Stimulated activated memory B cell treated with anti-CD40 and anti-IgM and Interleukin-4, amounts not matched to agents 10 μg/mL and 1 μg/mL and 100 μg/mL, for 72 hours (primary cell): ENCODE results near the gene COPS7A.

Experiments used
- ATAC-seq: fragments of 150-1000 bp; cut with Tn5 transposase; 2 replicates; pipeline ENCODE4 v1.10.0; 2021
- H3K27ac Mint-ChIP-seq: one replicate; pipeline ENCODE4 v1.8.0; 2022; ENCODE audit warnings: mild to moderate bottlenecking, mixed read lengths
- H3K27me3 Mint-ChIP-seq: one replicate; pipeline ENCODE4 v1.8.0; 2022; ENCODE audit warnings: mixed read lengths
- H3K36me3 Mint-ChIP-seq: one replicate; pipeline ENCODE4 v1.8.0; 2022; ENCODE audit warnings: mixed read lengths
- H3K4me1 Mint-ChIP-seq: one replicate; pipeline ENCODE4 v1.8.0; 2022; ENCODE audit warnings: mixed read lengths
- H3K4me3 Mint-ChIP-seq: one replicate; pipeline ENCODE4 v1.8.0; 2022; ENCODE audit warnings: mild to moderate bottlenecking, moderate library complexity, mixed read lengths
- H3K9me3 Mint-ChIP-seq: one replicate; pipeline ENCODE4 v1.8.0; 2022; ENCODE audit warnings: mixed read lengths

Gene COPS7A, protein sequence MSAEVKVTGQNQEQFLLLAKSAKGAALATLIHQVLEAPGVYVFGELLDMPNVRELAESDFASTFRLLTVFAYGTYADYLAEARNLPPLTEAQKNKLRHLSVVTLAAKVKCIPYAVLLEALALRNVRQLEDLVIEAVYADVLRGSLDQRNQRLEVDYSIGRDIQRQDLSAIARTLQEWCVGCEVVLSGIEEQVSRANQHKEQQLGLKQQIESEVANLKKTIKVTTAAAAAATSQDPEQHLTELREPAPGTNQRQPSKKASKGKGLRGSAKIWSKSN

DNA sequence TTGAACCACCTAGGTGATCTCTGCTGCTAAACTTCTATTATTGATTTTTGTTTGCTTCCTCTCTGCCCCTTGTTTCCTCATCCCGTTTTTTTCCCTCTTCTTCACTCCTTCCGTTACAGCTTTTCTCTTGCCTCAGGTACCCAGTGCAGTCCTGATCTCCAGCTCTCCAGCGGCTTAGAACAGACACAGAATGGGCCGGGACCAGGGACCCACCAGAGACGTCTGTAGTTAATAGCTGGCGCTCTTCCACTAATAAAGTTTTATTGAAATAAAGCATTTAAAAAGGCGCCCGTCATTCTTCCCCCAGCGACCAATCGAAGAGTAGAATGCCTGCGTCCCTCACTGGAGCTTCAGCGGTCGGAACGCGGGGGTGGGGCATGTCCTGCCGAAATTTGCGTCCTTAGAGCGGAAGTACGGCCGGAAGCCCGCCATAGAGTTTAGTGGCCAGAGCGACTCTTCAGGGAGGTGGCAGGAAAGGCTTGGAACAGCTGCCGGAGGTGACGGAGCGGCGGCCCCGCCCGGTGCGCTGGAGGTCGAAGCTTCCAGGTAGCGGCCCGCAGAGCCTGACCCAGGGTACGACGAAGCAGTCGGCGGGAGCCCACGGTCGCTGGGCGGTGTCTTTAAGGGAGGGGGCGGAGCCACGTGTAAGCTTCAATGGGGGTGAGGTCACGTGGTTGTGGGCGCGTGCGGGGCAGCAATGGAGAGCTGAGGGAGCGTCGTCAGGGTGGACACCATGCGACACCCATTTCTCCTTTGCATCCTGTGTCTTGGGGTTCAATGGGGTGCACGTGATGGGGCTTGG, at the start of gene COPS7A:
COPS7A (plus strand) TSS at position 440 of the 802 bp plus-strand sequence. CDS start 611 bp downstream, outside the sequence.
- peak; percentile 99 for ATAC-seq
- Mint-ChIP-seq H3K27me3 (no peaks in the 10 kb centered on the region), H3K4me3 (peak within 1 kb of the TSS; percentile 92), H3K27ac (peak within 1 kb of the TSS; percentile 90), H3K9me3 (peaks cover 3% of the 10 kb centered on the region), H3K4me1 (peaks cover 15% of the 10 kb centered on the region), H3K36me3 (peaks cover 18% of the 10 kb centered on the region)

DNA sequence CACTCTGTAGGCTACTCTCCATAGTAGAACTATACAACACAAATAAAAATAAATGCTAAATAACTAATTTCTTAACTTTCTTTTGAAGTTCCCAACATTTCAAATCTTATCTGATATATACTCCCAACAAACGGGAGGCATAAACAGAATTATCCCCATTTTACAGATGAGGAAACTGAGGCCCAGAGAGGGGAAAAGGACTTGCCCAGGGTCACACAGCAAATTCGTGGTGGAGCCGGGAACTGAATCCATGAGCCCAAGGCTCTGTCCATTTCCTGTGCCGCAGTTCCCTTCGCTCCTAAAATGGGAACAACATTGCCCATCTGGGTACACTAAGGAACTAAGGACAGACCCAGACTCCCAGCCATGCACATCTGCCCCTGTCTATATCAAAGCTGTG, 46.9 kb upstream of the COPS7A start:
- H3K36me3 Mint-ChIP-seq = peaks cover 63% of the 10 kb centered on the region
- H3K4me1 Mint-ChIP-seq = peaks cover 2% of the 10 kb centered on the region
- no peaks in the 10 kb centered on the region for H3K9me3 Mint-ChIP-seq
- no peak for ATAC-seq
- H3K4me3 Mint-ChIP-seq = no peak overlapping the region
- H3K27ac Mint-ChIP-seq = no peak overlapping the region
- H3K27me3 Mint-ChIP-seq = no peaks in the 10 kb centered on the region

DNA sequence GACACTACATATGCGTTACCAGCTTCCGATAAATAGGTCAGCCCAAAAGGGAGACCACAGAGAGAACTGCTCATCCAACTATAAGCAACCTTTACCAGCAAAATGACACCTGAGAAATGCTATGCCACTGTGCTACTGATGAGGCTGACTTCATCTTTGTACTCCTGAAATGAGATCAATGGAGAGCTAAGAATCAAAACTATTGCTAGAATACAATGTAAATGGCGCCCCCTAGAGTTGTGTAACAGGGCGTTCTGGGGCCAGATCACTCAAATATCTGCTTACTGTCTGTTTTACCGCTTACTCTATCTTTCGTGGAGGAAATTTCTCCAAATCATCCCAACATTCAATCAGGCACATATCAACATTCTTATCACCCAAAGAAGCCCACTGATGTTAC, 39.2 kb upstream of the COPS7A start:
- no peaks in the 10 kb centered on the region for H3K27me3 Mint-ChIP-seq
- no peak for ATAC-seq
- H3K4me1 Mint-ChIP-seq = peaks cover 57% of the 10 kb centered on the region
- peak overlapping the region; percentile 64 for H3K27ac Mint-ChIP-seq
- no peaks in the 10 kb centered on the region for H3K9me3 Mint-ChIP-seq
- H3K4me3 Mint-ChIP-seq = no peak overlapping the region
- H3K36me3 Mint-ChIP-seq = peaks cover 49% of the 10 kb centered on the region

DNA sequence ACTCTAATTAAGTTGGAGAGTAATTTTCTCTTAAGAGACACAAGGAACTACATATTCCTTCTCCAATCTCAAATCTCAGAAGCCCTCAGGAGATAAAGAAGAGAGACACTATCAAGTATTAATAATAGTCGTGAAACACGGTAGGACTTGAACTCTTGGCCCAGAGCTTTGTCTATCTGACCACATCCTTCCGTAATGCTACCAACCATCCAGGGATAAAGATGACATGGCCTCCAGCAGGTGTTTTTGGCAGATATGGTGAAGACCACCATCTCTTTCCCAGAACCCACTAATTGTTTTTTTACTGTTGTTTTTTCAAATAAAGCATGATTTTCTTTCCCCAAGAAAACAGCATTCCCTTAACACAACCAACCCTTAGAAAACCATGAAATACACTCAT, 38.0 kb upstream of the COPS7A start:
- peaks cover 49% of the 10 kb centered on the region for H3K36me3 Mint-ChIP-seq
- H3K4me3 Mint-ChIP-seq = no peak overlapping the region
- H3K27ac Mint-ChIP-seq = peak overlapping the region; percentile 96
- H3K9me3 Mint-ChIP-seq = no peaks in the 10 kb centered on the region
- no peak for ATAC-seq
- H3K4me1 Mint-ChIP-seq = peaks cover 63% of the 10 kb centered on the region
- H3K27me3 Mint-ChIP-seq = no peaks in the 10 kb centered on the region

DNA sequence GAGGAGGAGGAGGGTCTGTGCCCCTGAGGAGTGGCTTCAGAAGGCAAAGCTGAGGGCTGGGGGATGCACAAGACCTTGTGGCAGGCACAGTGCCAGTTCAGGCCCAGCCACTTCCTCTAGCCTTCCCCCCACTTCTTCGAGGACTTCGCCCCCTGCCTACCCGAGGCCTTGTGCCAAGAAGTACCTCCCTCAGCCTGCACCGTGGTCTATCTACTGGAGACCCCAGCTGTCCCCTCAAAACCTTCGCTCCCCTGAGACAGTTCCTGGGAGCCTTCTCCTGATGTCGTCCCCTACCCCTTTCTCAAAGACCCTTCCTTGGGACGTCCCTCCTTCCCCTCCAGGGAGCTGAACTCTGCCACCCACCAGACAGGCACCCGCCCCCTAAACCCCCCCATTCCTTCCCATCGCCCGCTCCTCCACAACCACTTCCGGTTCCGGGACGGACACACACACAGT, 35.3 kb upstream of the COPS7A start:
- Mint-ChIP-seq H3K4me1 (peaks cover 67% of the 10 kb centered on the region), H3K9me3 (no peaks in the 10 kb centered on the region), H3K27ac (peak overlapping the region; percentile 96), H3K4me3 (peak overlapping the region; percentile 96), H3K27me3 (no peaks in the 10 kb centered on the region), H3K36me3 (peaks cover 42% of the 10 kb centered on the region)
- ATAC-seq = peak; percentile 13

DNA sequence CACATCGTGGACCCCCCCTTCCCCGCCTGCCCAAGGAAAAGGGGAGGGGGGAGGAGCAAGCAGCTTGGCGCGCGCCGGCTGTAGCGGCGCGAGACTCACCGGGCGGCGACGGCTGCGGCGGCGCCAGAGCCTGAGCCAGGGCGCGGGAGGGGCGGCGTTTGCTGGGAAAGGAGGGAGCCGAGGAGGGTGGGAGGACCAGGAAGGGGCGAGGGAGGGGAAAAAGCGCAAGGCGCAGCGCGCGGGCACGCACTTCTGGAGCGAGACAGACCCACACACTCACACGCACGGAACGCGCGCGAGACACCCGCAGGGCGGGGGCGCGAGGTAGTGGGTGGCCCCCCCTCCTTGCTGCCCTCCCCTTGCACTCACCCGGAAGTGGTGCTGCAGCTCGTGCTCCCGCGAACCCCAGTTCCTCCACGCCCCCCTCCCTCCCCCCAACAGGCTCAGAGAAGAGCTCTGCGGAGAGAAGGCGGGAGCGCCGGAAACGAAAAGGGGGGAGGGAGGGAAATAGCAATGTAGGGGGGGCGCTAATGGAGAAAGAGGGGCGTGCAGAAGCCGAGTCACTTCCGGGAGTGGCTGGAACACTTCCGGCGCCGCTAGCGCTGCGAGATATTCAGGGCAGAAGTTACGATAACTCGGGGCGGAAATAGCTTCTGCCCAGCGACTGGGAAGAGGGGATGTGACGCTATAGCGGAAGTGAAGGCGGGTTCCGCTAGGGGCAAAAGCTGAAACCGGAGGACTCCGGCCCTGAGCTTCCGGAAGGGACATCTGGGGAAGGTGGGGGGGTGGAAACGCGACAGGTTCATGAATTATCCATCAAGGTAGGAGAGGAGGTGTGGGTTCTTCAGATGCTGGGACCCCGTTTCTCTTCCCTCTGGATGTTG, 34.6 kb upstream of the COPS7A start, which contains the start of gene ZNF384:
ZNF384 (minus strand) TSS at position 377 of the 884 bp plus-strand sequence. CDS start 9,855 bp downstream, outside the sequence.
- peaks cover 73% of the 10 kb centered on the region for H3K4me1 Mint-ChIP-seq
- peaks cover 42% of the 10 kb centered on the region for H3K36me3 Mint-ChIP-seq
- H3K9me3 Mint-ChIP-seq = no peaks in the 10 kb centered on the region
- H3K4me3 Mint-ChIP-seq = peak within 1 kb of the TSS; percentile 96
- ATAC-seq = peak; percentile 92
- peak within 1 kb of the TSS; percentile 96 for H3K27ac Mint-ChIP-seq
- H3K27me3 Mint-ChIP-seq = no peaks in the 10 kb centered on the region

DNA sequence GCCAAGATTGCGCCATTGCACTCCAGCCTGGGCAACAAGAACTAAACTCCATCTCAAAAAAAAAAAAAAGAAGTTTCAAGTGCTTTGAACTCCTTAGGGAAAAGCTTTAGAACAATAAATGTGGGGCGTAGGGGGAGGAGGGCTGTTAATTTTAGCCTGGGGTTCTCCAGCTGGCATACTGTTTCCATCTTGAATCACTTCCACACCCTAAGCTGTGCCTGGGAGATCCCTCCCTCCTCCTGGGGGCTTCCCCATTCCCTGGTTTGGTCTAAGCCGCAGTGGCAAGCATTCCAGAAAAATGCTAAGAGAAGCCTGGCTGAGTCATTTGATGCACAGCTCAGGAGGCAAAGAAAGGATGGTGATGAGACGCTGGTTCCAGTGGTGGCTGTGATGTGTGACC, 32.4 kb upstream of the COPS7A start:
- no peaks in the 10 kb centered on the region for H3K27me3 Mint-ChIP-seq
- H3K4me1 Mint-ChIP-seq = peaks cover 75% of the 10 kb centered on the region
- no peak for ATAC-seq
- H3K9me3 Mint-ChIP-seq = no peaks in the 10 kb centered on the region
- H3K36me3 Mint-ChIP-seq = peaks cover 27% of the 10 kb centered on the region
- H3K4me3 Mint-ChIP-seq = peak overlapping the region; percentile 10
- H3K27ac Mint-ChIP-seq = no peak overlapping the region

DNA sequence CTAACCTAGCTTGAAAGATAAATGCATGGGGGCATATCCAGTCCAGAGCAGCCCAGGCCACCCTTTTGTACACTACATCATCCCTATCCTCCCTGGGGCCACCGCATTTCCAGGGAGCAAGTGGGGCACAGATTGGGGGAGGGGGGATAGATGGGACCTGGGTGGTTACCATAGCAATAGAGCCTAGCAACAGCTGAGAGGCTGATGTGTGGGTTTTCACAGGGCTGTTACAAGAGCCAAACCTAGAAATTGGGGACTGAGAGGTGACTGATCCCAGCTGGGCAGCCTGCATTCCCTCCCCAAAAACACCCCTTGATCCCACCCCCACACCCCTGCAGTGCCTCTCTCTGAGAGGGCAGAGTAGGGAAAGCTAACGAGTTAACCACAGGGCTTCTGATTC, 31.0 kb upstream of the COPS7A start:
- no peak for ATAC-seq

DNA sequence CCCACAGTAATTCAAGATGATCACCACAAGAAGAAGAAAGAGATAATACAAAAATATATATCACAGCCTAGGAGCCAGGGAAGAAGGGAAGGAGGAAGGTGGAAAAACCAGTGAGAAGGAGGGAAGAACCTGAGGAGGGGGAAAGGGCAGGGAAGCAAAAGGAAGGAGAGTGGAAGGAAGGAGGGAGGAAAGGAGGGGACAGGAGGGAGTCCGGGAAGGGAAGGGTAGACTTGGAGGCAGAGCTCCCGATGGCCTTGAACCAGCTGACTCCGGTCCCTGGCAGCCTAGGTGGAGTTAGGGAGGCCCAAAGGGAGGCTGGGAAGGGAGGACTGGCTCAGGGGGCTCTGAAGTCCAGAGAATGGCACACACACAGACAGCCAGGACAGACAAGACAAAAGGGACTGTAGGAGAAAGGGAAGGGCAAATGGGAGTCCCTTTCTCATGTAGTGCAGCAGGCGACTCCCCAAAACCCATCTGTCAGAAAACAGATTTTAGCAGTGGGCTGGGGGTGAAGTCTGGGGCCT, 30.0 kb upstream of the COPS7A start:
- Mint-ChIP-seq H3K4me1 (peaks cover 70% of the 10 kb centered on the region), H3K36me3 (peaks cover 5% of the 10 kb centered on the region), H3K27me3 (peaks cover 3% of the 10 kb centered on the region), H3K4me3 (no peak overlapping the region), H3K9me3 (no peaks in the 10 kb centered on the region), H3K27ac (peak overlapping the region; percentile 21)
- ATAC-seq = no peak

More for the DNA sequence above, 31.0 kb upstream of the COPS7A start:
- H3K4me3 Mint-ChIP-seq = no peak overlapping the region
- peaks cover 73% of the 10 kb centered on the region for H3K4me1 Mint-ChIP-seq
- H3K27ac Mint-ChIP-seq = no peak overlapping the region
- H3K27me3 Mint-ChIP-seq = no peaks in the 10 kb centered on the region
- H3K9me3 Mint-ChIP-seq = no peaks in the 10 kb centered on the region
- H3K36me3 Mint-ChIP-seq = peaks cover 13% of the 10 kb centered on the region

DNA sequence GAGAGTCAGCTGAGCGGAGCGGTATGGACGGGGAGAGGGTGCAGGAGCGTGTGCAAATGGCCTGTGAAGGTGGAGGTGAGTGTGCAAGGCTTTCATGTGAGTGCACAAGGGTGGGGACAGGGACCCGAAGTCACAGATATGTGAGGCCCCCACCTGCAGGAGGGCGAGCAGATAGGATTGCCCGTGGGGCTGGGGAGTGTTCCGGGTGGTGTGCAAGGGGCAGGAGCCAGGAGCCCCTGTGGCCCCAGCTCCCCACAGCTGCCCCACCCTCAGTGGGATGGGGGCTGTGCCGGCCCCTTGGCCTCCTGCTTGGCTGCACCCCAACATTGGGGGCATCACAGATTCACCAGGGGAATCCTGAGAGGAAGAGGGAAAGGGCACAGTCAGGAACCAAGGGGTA, 29.1 kb upstream of the COPS7A start:
- no peak for ATAC-seq

DNA sequence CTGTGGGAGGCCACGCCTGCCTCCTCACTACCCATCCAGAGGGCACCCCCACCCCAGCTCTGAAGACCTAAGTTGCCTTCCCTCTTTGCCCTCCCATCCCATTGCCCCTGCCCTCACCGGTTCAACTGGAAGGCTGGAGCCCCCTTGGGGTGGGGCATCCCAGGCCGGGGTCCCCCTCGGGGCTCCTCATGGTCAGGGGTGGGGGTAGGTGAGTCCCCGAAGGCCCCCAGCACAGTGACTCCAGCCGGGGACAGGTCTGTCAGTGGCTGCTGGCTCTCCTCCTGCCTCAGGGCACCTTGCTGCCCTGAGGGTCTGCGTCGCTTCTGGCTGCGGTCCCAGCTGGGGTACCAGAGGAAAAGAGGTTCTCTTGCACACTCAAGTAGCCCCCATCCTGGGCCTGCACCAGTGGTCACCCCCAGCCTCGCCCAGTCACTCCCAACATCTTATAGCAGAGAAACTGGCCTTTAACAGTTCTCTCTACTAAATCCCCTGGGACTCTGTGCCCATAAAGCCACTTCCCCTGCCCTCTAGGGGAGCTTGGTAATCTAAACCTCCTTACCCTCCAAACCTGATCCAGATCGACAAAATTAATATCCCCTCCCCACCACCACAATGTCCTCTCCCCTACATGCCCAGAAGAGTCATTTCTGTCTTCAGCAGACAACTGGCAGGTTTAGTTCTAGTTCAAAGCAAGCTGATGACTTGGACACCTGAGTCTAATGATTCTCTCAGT, 28.4 kb upstream of the COPS7A start:
- Mint-ChIP-seq H3K4me3 (no peak overlapping the region), H3K27ac (no peak overlapping the region), H3K4me1 (peaks cover 74% of the 10 kb centered on the region), H3K27me3 (peaks cover 14% of the 10 kb centered on the region), H3K9me3 (no peaks in the 10 kb centered on the region), H3K36me3 (peaks cover 4% of the 10 kb centered on the region)
- ATAC-seq = peak; percentile 40

More for the DNA sequence above, 29.1 kb upstream of the COPS7A start:
- Mint-ChIP-seq H3K4me1 (peaks cover 77% of the 10 kb centered on the region), H3K36me3 (peaks cover 4% of the 10 kb centered on the region), H3K4me3 (no peak overlapping the region), H3K27me3 (peaks cover 11% of the 10 kb centered on the region), H3K27ac (peak overlapping the region; percentile 21), H3K9me3 (no peaks in the 10 kb centered on the region)

DNA sequence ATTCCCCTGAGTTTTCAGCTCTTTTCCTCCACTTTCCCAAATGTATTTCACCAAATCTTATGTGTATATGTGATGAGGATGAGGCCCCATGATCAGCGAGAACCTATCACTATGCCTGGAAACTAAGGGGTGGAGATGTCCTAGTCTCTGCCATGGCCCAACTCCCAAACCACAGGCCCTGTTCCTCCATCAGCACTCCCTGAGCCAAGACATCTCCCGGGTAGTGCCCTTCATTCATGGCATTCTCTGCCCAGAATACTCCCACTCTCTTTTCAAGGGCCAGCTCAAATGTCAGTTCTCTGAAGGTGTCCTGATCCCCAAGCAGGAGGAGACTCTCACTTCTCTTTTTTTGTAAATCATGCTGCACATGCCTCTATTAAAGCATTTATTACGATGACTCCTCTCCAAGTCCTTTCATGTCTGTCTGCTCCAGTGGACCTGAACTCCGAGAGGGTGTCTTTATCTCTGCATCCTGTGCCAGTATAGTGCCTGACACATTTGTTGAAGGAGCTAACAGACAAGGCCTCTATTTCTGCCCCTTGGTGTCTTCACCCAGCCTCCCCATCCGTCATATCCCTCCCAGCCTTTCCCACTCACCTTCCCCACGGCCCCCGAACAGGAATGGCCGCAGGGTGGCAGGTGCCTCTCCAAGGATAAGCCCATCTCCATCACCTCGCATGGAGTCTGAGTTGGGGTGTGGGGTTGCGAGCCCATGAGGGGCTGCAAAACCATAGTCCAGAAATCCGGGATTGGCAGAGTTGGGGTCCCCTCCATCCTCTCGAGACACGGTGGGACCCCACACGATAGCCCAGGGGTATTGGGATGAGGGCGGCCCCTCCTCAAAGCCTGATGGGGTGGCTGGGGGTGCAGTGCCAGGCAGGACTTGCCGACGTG, 26.9 kb upstream of the COPS7A start:
- peak; percentile 92 for ATAC-seq
- H3K9me3 Mint-ChIP-seq = peaks cover 3% of the 10 kb centered on the region
- H3K36me3 Mint-ChIP-seq = peaks cover 8% of the 10 kb centered on the region
- peak overlapping the region; percentile 28 for H3K27ac Mint-ChIP-seq
- H3K4me3 Mint-ChIP-seq = peak overlapping the region; percentile 13
- peaks cover 26% of the 10 kb centered on the region for H3K27me3 Mint-ChIP-seq
- H3K4me1 Mint-ChIP-seq = peaks cover 73% of the 10 kb centered on the region

DNA sequence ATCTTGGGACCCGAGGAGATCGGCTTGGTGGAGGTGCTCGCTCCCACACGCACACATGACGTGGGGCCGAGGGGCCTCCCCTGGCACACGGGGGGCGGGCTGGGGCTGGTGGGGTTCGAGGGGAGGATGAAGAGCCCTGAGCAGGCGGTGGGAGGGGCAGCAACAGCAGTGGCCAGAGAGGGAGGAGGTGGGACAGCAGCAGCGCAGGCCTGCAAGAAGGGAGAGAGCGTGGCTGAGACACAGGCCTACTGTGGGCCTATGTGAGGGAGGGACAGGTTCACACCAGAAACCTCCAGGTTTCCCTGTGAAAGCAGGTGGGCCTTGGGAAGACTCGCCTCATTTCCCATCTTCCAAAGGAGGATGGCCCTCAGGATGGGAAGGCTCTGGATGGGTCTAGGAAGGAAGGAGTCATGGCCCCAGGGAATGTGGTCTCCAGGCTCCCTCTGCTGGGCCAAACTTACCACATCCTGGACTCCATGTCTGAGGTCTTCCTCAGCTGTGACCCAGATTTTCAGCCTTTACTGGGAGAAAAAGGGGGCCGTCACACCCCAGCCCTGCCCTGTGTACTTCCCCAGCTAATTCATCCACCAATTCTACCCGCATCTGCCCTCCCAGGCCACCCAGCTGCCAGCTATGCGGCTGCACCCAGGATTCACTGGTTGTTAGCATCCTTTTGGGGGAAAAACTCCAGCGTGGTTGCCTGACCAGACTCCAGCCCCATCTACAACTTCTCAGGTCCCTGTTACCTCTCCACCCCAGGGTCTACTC, 26.1 kb upstream of the COPS7A start:
- H3K4me3 Mint-ChIP-seq = no peak overlapping the region
- peaks cover 34% of the 10 kb centered on the region for H3K27me3 Mint-ChIP-seq
- H3K4me1 Mint-ChIP-seq = peaks cover 72% of the 10 kb centered on the region
- H3K9me3 Mint-ChIP-seq = peaks cover 3% of the 10 kb centered on the region
- H3K36me3 Mint-ChIP-seq = peaks cover 6% of the 10 kb centered on the region
- ATAC-seq = no peak
- peak overlapping the region; percentile 62 for H3K27ac Mint-ChIP-seq
